HG03045 (cell line): ENCODE data around the gene CADM4.
"Not testable (repeated sequence)": the region's sequence is repeated elsewhere in the genome, so short reads cannot be mapped to it uniquely, and the experiment has no call there.

ENCODE experiments used
- ATAC-seq: cut with Tn5 transposase; IDR thresholded peaks from one replicate; pipeline ENCODE4 v1.9.1; 2021; ENCODE audit warnings: mild to moderate bottlenecking, moderate library complexity; ENCODE audit not compliant: unreplicated experiment

CADM4 gene

GRCh38 chr19:43664018-43664417 lies 24.4 kb upstream of the CADM4 start:
- no peak for ATAC-seq

GRCh38 chr19:43662487-43662886 lies 22.8 kb upstream of the CADM4 start:
- no peak for ATAC-seq

DNA sequence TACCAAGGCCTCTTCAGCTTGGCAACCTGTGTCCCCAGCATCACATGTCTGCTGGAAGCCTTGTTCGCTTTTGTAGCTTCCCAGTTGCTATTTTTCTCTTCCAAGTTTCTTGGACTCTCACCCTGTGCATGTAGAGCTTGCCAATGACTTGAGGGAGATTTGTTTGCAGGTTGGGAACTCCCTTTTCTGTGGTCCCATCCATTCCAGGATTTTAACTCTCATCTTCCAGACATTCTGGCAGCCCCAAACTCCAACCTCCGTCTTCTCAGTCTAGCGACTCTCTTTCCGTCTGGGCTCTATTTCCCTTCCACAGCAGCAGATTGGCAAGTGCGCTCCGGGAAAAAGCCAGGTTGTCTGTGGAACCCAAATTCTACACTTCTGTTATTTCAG lies 21.3 kb upstream of the CADM4 start:
- ATAC-seq, result no peak

DNA sequence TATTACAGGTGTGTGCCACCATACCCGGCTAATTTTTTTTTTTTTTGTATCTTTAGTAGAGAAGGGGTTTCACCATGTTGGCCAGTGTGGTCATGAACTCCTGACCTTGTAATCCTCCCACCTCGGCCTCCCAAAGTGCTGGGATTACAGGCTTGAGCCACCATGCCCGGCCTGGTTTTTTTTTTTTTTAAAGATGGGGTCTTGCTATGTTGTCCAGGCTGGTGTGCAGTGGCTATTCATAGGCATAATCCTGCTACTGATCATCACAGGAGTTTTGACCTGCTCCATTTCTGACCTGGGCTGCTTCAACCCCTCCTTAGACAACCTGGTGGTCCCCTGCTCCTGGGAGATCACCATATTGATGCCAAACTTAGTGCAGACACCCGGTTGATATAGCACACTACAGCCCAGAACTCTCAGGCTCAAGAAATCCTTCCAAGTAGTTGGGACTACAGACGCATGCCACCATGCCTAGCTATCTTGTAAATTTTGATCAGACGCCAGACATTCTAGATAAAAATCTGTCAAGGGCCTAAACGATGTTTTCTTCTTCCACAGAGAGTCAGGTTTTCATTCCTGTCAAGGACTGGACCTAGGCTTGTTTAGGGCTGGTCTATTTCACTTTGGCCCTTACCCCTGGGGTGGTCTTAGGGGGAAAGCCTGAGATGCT lies 20.8 kb upstream of the CADM4 start:
- no peak for ATAC-seq

GRCh38 chr19:43658494-43658893 lies 18.8 kb upstream of the CADM4 start:
- no peak for ATAC-seq

DNA sequence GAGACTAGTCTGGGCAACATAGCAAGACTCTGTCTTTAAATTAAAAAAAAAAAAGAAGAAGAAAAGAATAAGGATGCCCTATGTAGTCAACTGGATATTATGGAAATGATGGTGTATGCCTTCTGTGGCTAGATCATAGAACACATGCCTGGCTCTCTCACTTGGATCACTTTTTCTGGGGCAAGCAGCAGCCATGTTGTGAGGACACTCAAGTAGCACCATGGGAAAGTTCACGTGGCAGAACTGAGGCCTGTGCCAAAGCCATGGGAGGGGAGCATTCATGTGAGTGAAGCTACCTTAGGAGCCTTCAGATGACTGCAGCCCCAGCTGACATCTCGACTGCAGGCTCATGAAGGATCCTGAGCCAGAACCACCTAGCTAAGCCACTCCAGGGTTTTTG lies 18.4 kb upstream of the CADM4 start:
- no peak for ATAC-seq

DNA sequence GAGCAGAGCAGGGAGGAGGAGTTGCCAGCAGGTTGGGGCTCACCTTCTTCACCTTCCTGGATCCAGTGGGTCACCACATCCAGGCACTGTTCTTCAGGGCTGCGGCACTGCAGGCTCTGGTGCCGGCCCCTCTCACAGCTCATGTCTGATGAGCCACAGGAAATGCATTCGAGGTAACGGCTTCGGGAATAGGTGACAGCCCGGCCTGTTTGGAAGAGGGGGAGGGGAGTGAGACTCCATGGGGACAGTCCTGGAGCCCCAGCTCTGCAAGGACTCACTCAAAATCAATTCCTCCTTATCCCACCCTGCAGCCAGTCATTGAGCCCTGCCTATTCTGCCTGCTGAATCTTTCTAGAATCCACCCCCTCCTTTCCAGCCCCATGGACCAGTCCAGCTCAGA lies 16.8 kb upstream of the CADM4 start:
- no peak for ATAC-seq

- no peak for ATAC-seq
Observed at GRCh38 chr19:43652546-43652874, 12.9 kb upstream of the CADM4 start.

DNA sequence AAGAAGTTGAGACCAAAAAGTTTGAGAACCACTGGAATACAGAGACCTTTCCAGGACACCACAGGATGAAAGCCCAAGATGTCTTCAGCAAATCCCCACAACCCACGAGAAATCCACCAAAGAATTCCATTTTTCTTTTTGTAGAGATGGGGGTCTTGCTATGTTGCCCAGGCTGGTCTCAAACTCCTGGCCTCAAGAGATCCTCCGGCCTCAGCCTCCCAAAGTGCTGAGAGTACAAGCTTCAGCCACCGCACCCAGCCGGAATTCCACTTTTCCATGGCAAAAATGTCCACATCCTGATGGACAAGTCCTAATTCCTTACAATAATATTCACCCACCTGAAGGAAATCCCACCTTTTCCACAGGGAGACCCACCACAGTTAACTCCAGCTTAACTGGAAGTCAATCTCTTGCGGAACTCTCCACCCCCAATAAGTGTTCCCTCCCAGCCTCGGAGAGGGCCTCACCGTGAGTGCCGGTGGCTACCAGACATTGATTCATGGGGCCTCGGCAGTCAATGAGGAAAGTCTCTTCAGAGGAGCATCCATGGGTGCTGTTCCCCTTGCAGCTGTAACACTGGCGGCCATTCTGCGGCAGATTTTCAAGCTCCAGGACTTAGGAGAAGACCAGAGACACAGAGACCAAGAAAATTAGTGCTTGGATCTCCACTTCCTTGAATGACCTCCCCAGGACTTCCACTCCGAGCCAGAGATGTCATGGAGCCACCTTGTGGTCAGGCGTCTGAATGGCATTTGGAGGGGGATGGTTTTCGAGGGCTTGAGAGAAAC lies 12.3 kb upstream of the CADM4 start:
- ATAC-seq, result no peak

DNA sequence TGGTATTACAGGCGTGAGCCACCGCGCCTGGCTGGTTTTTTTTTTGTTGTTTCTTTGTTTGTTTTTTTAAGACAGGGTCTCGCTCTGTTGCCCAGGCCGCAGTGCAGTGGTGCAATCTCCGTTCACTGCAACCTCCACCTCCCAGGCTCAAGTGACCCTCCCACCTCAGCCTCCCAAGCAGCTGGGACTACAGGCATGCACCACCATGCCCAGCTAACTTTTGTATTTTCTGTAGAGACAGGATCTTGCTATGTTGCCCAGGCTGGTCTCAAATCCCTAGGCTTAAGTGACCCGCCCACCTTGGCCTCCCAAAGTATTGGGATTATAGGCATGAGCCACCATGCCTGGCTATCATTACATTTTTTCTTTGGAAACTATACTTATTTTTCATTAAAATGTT lies 10.6 kb upstream of the CADM4 start:
- ATAC-seq, result not testable (repeated sequence)

DNA sequence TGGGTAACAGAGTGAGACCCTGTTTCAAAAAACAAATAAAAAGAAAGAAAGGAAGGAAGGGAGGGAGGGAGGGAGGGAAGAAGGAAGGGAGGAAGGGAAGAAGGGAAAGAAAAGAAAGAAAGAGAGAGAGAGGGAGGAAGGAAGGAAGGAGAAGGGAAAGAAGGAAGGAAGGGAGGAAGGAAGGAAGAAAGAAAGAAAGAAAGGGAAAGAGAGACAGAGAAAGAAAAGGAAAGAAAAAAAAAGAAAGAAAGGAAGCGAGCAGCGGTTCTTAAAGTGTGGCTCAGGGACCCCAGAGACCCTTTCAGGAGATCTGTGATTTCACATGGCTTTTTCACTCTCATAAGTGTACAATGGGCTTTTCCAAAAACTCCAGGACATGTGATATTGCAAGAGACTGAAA lies 9.9 kb upstream of the CADM4 start:
- ATAC-seq, result no peak

DNA sequence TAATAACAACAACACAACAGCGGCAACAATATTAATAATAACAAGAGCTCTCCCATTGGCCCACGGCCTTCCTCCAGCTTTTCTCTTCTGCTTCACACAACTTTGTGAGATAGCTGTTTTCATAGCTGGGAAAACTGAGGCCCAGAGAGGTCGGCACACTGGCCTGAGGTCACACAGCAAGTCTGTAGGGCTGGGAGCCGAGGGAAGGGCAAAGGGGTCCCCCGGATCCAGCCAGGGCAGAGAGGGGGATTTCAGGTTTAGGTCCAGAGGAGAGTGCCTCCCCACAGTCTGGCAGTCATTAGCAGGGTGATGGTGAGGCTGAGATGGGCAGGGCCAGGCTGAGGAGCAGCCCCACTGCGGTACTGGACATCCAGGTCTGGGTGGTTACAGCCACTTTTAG lies 9.0 kb upstream of the CADM4 start:
- ATAC-seq, result no peak

DNA sequence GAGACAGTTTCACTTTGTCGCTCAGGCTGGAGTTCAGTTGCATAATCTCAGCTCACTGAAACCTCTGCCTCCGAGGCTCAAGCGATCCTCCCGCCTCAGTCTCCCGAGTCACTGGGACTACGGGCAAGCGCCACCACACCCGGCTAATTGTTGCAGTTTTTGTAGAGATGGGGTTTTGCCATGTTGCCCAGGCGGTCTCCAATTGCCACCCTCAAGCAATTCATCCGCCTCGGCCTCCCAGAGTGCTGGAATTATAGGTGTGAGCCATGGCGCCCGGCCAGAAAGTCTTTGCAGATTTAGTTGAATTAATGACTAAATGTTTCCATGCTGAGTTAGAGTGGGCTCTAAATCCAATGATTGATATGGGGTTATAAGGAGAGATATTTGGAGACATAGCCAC lies 4.5 kb upstream of the CADM4 start:
- no peak for ATAC-seq

DNA sequence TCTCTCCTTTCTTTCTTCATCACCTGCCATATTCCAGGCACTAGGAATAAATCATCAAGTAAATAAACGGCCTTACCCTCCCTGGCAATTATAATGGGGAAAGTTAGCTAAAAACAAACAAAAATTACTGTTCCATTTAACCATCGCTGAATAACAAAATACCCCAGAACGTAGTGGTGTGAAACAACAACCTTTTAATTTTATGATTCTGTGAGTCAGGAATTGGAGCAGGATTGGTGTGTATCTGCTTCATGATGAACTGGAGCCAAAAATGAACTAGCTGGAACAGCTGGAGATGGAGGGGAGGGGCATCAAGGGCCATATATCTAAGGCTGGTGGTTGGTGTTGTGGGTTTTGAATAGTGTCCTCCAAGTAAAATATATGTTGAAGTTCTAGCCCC lies 3.7 kb upstream of the CADM4 start:
- no peak for ATAC-seq

DNA sequence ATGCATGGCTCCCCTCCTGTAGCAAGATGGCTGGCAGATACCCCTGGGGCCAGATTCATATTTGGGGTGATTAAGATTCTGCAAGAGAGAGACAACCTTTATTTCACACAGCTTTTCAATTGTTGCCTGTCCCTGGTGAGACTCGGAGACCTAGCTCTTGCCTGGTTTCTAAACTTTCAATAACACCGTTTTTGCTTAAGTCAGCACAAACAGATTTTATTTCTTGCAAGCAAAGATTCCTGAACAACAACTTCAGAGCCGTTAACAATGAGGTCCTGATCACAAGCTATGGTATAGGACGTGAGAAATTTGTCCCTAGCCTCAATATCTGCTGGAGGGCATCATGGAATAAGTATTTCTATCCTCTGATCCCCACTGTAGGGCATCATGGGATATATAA lies 2.9 kb upstream of the CADM4 start:
- no peak for ATAC-seq

- ATAC-seq, result no peak
Observed at GRCh38 chr19:43641333-43641732, 1.7 kb upstream of the CADM4 start.

DNA sequence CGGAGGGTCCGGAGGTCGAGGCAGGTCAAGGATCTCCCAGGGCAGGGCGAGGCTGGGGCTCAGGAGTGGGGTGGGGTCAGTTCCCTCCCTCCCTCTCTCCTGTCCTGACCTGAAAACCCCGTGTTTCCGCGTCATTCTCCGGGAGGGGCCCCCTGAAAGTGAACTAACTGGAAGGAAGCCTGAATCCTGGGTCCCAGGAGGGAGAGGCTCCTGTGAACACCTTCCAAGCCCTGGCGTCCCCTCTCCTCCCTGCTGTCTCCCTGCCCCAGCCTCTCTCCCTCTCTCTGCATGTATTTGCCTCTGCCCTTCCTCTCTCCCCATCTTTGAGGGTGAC lies 741 bp upstream of the CADM4 start:
- ATAC-seq, result no peak

DNA sequence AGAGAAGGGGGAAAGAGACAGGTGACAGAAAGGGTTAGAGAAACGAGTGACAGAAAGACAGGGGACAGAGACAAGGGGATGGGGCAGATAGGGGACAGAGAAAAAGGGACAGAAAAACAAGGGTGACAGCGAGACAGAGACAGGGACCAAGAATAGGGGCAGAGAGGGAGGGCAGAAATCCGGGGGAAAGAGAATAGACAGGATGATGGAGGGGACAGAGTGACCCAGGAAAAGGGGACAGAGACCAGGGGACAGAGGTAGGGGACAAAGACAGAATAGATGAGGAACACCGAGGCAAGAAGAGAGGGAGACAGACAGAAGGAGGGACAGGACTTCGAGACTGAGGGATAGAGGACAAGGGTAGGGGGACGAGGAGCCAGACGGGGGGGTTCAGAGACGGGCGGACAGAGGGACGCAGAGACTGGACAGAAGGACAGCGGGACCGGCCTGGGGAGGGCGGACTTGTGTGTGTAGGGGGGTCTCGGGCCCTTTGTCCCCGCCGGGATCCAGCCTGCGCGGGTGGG lies 593 bp downstream of the CADM4 start:
- no peak for ATAC-seq

GRCh38 chr19:43638214-43638994 lies 1.2 kb downstream of the CADM4 start:
- no peak for ATAC-seq

DNA sequence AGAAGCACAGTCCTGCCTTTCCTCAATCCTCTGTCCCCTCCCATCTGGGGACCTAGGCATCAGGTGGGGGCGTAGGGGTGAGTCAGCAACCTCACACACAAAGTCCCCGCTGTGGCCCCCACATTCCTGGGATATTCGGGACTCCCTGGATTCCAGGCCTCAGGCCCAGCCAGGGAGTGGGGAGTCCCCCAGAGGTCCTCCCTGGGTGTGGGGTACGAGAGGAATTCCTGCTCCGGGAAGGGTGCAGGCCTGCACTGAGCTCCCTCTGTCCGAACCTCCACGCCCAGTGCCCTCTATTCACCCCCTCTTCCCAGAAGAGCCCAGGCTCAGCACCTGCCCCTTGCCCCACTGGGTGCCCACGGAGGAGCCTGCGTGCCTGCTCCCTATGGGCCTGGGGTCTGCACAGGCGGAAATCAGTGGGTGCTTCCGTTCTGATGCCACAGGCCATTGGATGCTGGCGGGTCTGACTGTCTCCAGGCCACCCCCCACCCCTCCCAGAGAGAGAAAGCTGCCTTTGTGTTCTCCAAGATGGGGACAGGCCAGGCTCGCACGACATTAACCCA lies 3.4 kb downstream of the CADM4 start:
- ATAC-seq, result no peak

- ATAC-seq, result not testable (repeated sequence)
Observed at GRCh38 chr19:43635561-43635940, 4.1 kb downstream of the CADM4 start.
